Coronary artery (tissue), 2 donors: ENCODE data around the gene P2RY6.

Source experiments
- DNase-seq: peaks from one replicate; pipeline ENCODE4 v3.0.0-alpha.2; 2017; ENCODE audit warnings: low spot score
- H3K27ac ChIP-seq, 2 donors: fragments of 200-600 bp; sonication (generic); one replicate each; pipeline ENCODE4 v1.5.1; 2016 to 2019
- H3K4me3 ChIP-seq: fragments of 200-600 bp; sonication (generic); 2 replicates; pipeline ENCODE4 v1.5.1; 2016; ENCODE audit warnings: mild to moderate bottlenecking, moderate library complexity
- CTCF ChIP-seq: fragments of 200-600 bp; sonication (generic); IDR thresholded peaks from one replicate; pipeline ENCODE4 v1.5.1; 2019; ENCODE audit warnings: antibody characterized with exemption

The P2RY6 gene

DNA sequence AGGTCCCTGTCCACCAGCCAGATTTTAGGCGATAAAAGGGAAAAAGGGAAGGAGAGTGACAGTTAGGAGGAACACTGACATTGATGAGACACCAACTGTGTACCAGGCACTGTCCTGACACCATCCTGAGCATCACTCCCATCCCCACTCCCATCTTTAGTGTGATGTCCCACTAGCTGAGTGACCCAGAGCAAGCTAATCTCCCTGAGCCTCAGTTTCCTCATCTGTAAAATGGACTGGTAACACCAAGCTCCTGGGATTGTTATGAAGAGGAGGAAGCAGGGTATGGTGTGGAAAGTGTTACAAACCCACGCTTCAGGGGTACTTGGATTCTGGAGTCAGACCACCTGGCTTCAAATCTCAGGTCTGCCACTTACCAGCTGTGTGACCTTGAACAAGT, 8.5 kb upstream of the P2RY6 start:
- no peak overlapping the region for H3K4me3 ChIP-seq
- TF ChIP-seq CTCF: no peak
- H3K27ac ChIP-seq: no peak overlapping the region
- DNase-seq: no peak

- TF ChIP-seq CTCF: no peak
- Histone ChIP-seq H3K27ac (peak overlapping the region; percentile 68 to 85), H3K4me3 (peak overlapping the region; percentile 68)
- DNase-seq: peak; percentile 65
These were observed 6.8 kb upstream of the P2RY6 start for GRCh38 chr11:73265278-73265810.

GRCh38 chr11:73265853-73266645, 6.1 kb upstream of the P2RY6 start:
- peak overlapping the region; percentile 68 to 85 for H3K27ac ChIP-seq
- H3K4me3 ChIP-seq: no peak overlapping the region
- TF ChIP-seq CTCF: no peak
- peak; percentile 73 for DNase-seq

DNA sequence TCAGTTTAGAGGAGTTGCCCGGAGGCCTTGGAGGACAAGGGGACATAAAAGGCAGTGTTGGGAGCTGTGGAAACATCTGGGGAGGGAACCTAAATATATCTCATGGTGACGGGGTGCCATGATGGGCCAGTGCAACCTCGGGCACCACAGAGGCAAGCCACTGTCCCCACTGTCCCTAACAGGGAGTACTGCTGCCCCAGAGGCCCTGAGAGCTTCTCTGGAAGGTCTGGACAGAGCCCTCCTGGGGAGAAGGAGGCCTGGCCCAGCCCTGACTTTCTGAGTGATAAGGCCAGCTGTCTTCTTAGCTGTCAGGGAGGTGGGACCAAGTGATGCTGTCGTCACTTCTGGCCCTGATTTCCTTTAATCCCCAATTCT, 5.5 kb upstream of the P2RY6 start:
- no peak for TF ChIP-seq CTCF
- H3K27ac ChIP-seq: peak overlapping the region; percentile 68 to 85
- H3K4me3 ChIP-seq: no peak overlapping the region
- DNase-seq: no peak

DNA sequence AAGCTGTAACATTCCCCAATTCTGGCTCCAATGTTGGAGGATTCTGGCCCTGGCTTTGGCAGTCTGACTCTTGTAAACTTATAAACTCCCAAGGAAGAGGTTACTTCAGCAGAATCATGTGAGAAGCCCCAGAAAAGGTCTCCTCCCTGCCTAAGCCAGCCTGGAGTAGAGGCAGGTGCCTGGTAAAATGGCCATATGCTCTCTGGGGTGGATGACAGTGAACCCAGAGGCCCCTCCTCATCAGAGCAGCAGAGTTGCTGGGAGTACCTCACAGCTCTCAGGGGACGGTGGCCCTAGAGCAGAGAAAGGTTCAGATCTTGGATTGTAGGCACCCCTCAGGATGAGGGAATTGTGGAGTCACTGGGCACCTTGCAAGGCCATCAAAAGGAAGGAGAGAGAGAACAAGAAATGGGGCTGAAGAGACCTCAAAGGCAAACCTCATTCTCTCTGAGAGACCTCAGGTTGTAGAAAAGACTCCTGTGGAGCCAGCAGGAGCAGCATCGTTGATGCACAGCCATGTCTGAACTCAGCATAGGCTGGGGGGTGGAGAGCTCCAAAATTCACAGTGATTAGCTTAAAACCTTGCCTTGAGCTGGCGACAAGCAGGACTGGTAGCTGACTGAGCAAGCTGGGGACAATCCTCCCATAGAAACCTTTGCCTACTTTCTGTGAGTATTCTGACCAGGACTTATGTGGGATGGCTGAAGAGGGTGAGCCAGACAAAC, 4.9 kb upstream of the P2RY6 start:
- no peak for TF ChIP-seq CTCF

DNA sequence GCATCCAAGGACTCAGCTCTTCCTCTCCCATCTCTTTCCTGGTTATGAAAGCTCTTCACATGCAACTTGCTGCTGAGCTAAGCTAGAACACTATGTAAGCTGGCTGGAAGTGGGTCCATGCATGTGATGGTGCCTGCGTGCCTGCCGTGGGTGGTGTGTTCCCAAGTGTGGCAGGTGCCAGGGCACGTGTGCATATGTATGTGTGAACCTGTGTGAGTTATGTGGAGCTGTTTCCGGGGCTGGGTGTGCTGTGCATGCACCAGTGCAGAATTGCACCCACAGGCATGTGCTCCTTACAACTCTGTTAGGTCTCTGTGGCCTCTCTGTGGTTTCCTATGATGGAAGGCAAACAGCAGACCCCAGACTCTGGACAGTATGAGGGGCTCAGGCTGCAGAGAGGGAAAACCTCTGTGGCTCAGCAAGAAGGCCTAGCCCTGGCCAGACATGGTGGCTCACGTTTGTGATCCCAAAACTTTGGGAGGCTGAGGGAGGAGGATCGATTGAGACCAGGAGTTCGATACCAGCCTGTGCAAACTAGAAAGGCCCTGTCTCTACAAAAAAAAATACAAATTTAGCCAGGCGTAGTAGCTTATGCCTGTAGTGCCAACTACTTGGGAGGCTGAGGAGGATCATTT, 4.1 kb upstream of the P2RY6 start:
- DNase-seq: peak; percentile 73
- H3K4me3 ChIP-seq: no peak overlapping the region
- no peak for TF ChIP-seq CTCF
- peak overlapping the region in 1 of 2 donors; percentile 85 for H3K27ac ChIP-seq

More for the DNA sequence above, 4.9 kb upstream of the P2RY6 start:
- H3K27ac ChIP-seq: peak overlapping the region; percentile 68 to 85
- H3K4me3 ChIP-seq: no peak overlapping the region
- peak; percentile 62 for DNase-seq
